Muscle layer of colon (tissue), 2 donors: Measurements from ENCODE around the gene ALOX15.

ENCODE experiments used
- H3K27ac ChIP-seq: one replicate; pipeline ENCODE4 v1.7.0; 2013; ENCODE audit warnings: low read depth, mild to moderate bottlenecking, low read length, moderate library complexity
- H3K27me3 ChIP-seq, 2 donors: one replicate each; pipeline ENCODE4 v1.7.0; 2013; ENCODE audit warnings: low read length in 2 of 2, mild to moderate bottlenecking in 2 of 2; ENCODE audit not compliant: insufficient read depth in 2 of 2, control insufficient read depth in 1 of 2
- H3K36me3 ChIP-seq: one replicate; pipeline ENCODE4 v1.7.0; 2013; ENCODE audit warnings: mild to moderate bottlenecking, low read length; ENCODE audit not compliant: insufficient read depth
- H3K4me1 ChIP-seq: one replicate; pipeline ENCODE4 v1.7.0; 2013; ENCODE audit warnings: mild to moderate bottlenecking, low read length; ENCODE audit not compliant: insufficient read depth
- H3K4me3 ChIP-seq, 2 donors: one replicate each; pipeline ENCODE4 v1.7.0; 2013; ENCODE audit warnings: low read length in 2 of 2, low read depth in 1 of 2, mild to moderate bottlenecking in 1 of 2, moderate library complexity in 1 of 2
- H3K9ac ChIP-seq: one replicate; pipeline ENCODE4 v1.7.0; 2013; ENCODE audit warnings: low read length
- H3K9me3 ChIP-seq: one replicate; pipeline ENCODE4 v1.7.0; 2013; ENCODE audit warnings: mild to moderate bottlenecking, low read length
- donor health status: abdominal sarcoma.
- donor health status: Adenocarcinoma of cecum.

ALOX15 gene

DNA sequence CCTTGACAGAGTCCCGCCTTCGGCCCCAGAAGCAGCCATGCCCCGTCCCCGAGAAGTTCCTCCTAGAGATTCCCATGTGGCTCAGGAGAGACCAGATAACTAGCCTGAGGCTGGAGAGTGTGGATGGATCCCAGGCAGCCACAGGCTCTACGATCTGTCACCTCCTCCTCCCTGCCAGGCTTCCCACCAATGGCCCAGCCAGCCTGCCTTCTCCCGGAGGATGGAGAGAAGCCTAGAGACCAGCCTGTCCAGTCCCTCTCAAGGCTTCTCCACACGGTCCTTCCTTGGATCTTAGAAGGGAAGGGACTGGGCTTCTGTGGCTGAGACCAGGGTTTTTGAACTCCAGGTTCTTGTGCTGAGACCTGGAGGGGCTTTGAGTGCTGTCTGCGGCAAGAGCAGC, 58.8 kb downstream of the ALOX15 start:
- Histone ChIP-seq H3K27ac (no peak overlapping the region), H3K9me3 (no peaks in the 10 kb centered on the region), H3K4me1 (no peaks in the 10 kb centered on the region)

DNA sequence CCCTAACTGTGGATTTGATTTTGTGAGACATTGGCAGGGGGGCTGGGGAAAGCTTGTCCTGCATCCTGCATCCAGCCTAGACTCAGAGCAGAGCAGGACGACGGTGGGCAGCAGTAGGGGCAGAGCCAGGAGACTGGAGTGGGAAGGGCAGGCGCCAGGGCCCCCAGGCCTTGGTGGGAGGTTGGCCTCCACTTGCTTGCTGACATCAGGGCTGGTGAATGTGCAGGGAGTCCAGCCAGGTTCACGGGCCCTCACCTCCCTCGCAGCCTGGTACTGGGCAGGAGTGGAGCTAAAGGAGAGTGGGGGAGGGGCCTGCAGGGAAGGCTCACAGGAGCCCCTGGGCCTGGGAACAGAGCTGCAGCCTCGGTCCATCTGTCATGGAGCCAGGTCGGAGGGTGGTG, 59.4 kb downstream of the ALOX15 start:
- Histone ChIP-seq H3K4me3 (no peak overlapping the region), H3K9me3 (no peaks in the 10 kb centered on the region), H3K27ac (no peak overlapping the region), H3K4me1 (no peaks in the 10 kb centered on the region), H3K9ac (no peak overlapping the region), H3K27me3 (peaks cover 11 to 28% of the 10 kb centered on the region in 2 donors), H3K36me3 (no peaks in the 10 kb centered on the region)

More for the DNA sequence above, 58.8 kb downstream of the ALOX15 start:
- no peak overlapping the region for H3K9ac ChIP-seq
- H3K36me3 ChIP-seq: no peaks in the 10 kb centered on the region
- H3K4me3 ChIP-seq: no peak overlapping the region
- H3K27me3 ChIP-seq: peaks cover 11 to 28% of the 10 kb centered on the region in 2 donors
